Osteocyte (in vitro differentiated cells): ENCODE measurements around the gene TAMM41. TPM values are rescaled to one million over a fixed set of nuclear protein-coding genes. Genes with fewer than 3 reads are reported as not detected.

Source experiments
- DNase-seq: peaks from one replicate; pipeline ENCODE4 v3.0.0; 2021; ENCODE audit warnings: mixed read lengths; ENCODE audit not compliant: unreplicated experiment; ENCODE audit errors: extremely low spot score
- H3K27ac Mint-ChIP-seq: one replicate; pipeline ENCODE4 v1.8.0; 2021; ENCODE audit warnings: mild to moderate bottlenecking, mixed read lengths; ENCODE audit not compliant: unreplicated experiment
- H3K27me3 Mint-ChIP-seq: one replicate; pipeline ENCODE4 v1.8.0; 2021; ENCODE audit warnings: mixed read lengths; ENCODE audit not compliant: unreplicated experiment
- H3K36me3 Mint-ChIP-seq: one replicate; pipeline ENCODE4 v1.8.0; 2021; ENCODE audit warnings: mixed read lengths; ENCODE audit not compliant: unreplicated experiment
- H3K4me1 Mint-ChIP-seq: one replicate; pipeline ENCODE4 v1.8.0; 2021; ENCODE audit warnings: mixed read lengths; ENCODE audit not compliant: unreplicated experiment
- H3K4me3 Mint-ChIP-seq: one replicate; pipeline ENCODE4 v1.8.0; 2021; ENCODE audit warnings: mild to moderate bottlenecking, moderate library complexity, mixed read lengths; ENCODE audit not compliant: unreplicated experiment
- H3K9me3 Mint-ChIP-seq: one replicate; pipeline ENCODE4 v1.8.0; 2021; ENCODE audit warnings: mixed read lengths; ENCODE audit not compliant: unreplicated experiment
- total RNA-seq: library from RNA; stranded (reverse); gene quantifications from 2 replicates; pipeline ENCODE4 v1.2.1, GENCODE V29; 2021
- TF ChIP-seq, protein P1 (sequence below): fragments of 200-600 bp; sonication (generic); IDR thresholded peaks from 2 replicates; pipeline ENCODE4 v1.5.0; 2021; ENCODE audit warnings: antibody characterized with exemption, mild to moderate bottlenecking, moderate library complexity

The TAMM41 gene
- total RNA-seq, 1 donor from 2014 or later: 14.5 TPM

GRCh38 chr3:11820531-11821041 is 26.1 kb downstream of the TAMM41 start:
- Mint-ChIP-seq H3K4me3 (no peak overlapping the region), H3K9me3 (no peaks in the 10 kb centered on the region), H3K36me3 (peaks cover 24% of the 10 kb centered on the region), H3K4me1 (peaks cover 2% of the 10 kb centered on the region), H3K27me3 (no peaks in the 10 kb centered on the region), H3K27ac (no peak overlapping the region)
- TF ChIP-seq, protein P1, sequence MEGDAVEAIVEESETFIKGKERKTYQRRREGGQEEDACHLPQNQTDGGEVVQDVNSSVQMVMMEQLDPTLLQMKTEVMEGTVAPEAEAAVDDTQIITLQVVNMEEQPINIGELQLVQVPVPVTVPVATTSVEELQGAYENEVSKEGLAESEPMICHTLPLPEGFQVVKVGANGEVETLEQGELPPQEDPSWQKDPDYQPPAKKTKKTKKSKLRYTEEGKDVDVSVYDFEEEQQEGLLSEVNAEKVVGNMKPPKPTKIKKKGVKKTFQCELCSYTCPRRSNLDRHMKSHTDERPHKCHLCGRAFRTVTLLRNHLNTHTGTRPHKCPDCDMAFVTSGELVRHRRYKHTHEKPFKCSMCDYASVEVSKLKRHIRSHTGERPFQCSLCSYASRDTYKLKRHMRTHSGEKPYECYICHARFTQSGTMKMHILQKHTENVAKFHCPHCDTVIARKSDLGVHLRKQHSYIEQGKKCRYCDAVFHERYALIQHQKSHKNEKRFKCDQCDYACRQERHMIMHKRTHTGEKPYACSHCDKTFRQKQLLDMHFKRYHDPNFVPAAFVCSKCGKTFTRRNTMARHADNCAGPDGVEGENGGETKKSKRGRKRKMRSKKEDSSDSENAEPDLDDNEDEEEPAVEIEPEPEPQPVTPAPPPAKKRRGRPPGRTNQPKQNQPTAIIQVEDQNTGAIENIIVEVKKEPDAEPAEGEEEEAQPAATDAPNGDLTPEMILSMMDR: no peak
- no peak for DNase-seq

DNA sequence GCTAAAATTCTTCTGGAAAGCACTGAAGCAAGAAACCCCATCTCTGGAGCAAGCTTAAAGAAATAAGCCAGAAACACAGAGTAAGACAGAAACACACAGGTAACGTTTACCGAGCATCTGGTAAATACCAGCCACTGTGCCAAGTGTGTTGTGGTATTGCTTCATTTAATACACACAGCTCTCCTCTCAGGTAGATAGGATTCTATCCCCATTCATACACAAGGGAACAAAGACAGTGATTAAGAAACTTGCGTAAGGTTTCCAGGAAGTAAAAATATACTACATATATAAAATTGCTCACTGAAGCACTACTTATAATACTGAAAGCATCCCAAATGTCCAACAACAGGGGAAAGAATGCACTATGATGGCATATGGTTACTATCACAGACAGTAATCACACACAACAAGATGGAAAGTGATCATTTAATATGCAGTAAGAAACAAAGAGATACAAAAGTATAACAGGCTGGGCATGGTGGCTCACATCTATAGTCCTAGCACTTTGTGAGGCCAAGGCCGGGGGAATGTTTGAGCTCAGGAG is 27.5 kb downstream of the TAMM41 start:
- Mint-ChIP-seq H3K27me3 (no peaks in the 10 kb centered on the region), H3K36me3 (peaks cover 25% of the 10 kb centered on the region), H3K9me3 (no peaks in the 10 kb centered on the region), H3K27ac (no peak overlapping the region), H3K4me1 (peaks cover 2% of the 10 kb centered on the region), H3K4me3 (no peak overlapping the region)
- TF ChIP-seq, protein P1: no peak
- no peak for DNase-seq

DNA sequence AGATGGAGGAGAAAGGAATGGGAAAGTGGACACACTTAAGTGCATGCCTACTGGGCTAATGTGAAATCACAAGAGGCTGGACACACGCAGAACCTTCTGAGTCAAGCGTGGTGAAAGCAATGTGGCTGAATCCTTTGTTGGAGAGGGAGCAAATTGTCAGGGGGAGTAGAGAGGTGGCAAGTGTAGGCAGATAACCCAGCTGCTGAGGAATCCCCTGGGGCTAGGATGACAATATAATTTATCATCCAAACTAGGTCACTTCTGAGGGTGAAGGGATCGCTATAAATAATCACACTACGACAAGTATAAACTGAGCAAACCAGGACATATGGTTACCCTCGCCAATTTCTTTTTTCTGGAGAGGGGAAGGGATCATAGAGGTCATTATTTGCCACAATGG is 28.7 kb downstream of the TAMM41 start:
- Mint-ChIP-seq H3K9me3 (no peaks in the 10 kb centered on the region), H3K27me3 (no peaks in the 10 kb centered on the region), H3K4me1 (peaks cover 2% of the 10 kb centered on the region), H3K36me3 (peaks cover 28% of the 10 kb centered on the region), H3K27ac (no peak overlapping the region), H3K4me3 (no peak overlapping the region)
- no peak for DNase-seq
- TF ChIP-seq, protein P1: no peak

- H3K36me3 Mint-ChIP-seq: peaks cover 30% of the 10 kb centered on the region
- TF ChIP-seq, protein P1: no peak
- no peaks in the 10 kb centered on the region for H3K9me3 Mint-ChIP-seq
- H3K27me3 Mint-ChIP-seq: no peaks in the 10 kb centered on the region
- no peak for DNase-seq
- H3K27ac Mint-ChIP-seq: no peak overlapping the region
- no peak overlapping the region for H3K4me3 Mint-ChIP-seq
- H3K4me1 Mint-ChIP-seq: peaks cover 5% of the 10 kb centered on the region
Measured at GRCh38 chr3:11815111-11815510, 31.6 kb downstream of the TAMM41 start.

DNA sequence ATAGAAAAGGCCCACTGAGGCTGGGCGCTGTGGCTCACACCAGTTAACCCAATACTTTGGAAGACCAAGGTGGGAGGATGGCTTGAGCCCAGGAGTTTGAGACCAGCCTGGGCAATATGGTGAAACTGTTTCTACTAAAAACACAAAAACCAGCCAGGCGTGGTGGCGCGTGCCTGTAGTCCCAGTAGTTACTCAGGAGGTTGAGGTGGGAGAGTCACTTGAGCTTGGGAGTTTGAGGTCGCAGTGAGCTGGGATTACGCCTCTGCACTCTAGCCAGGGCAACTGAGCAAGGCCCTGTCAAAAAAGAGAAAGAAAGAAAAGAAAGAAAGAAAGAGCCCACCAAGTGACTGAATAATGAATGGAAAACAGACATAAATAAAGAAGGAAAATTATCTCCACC is 32.0 kb downstream of the TAMM41 start:
- H3K36me3 Mint-ChIP-seq: peaks cover 30% of the 10 kb centered on the region
- no peak overlapping the region for H3K27ac Mint-ChIP-seq
- H3K4me3 Mint-ChIP-seq: no peak overlapping the region
- TF ChIP-seq, protein P1: no peak
- no peaks in the 10 kb centered on the region for H3K9me3 Mint-ChIP-seq
- H3K4me1 Mint-ChIP-seq: peaks cover 5% of the 10 kb centered on the region
- DNase-seq: no peak
- no peaks in the 10 kb centered on the region for H3K27me3 Mint-ChIP-seq
